Nephron (organoid): ENCODE results near the gene NSD1.
A peak's percentile ranks its signal among the peaks of the same experiment; 100 is the strongest.

Source experiments
- H3K27ac Mint-ChIP-seq, 3 experiments: 2 replicates each; pipeline ENCODE4 v1.8.0; 2020; ENCODE audit warnings: mixed read lengths in 3 of 3, mild to moderate bottlenecking in 2 of 3, moderate library complexity in 1 of 3
- H3K27me3 Mint-ChIP-seq: 2 replicates; pipeline ENCODE4 v1.8.0; 2021; ENCODE audit warnings: low read depth, mild to moderate bottlenecking, moderate library complexity, mixed read lengths
- H3K36me3 Mint-ChIP-seq: 2 replicates; pipeline ENCODE4 v1.8.0; 2020; ENCODE audit warnings: low read depth, mixed read lengths
- H3K4me1 Mint-ChIP-seq: 2 replicates; pipeline ENCODE4 v1.8.0; 2020; ENCODE audit warnings: mixed read lengths
- H3K4me3 Mint-ChIP-seq, 3 experiments: 2 replicates each; pipeline ENCODE4 v1.8.0; 2020; ENCODE audit warnings: mild to moderate bottlenecking in 3 of 3, mixed read lengths in 3 of 3, moderate library complexity in 2 of 3
- H3K9me3 Mint-ChIP-seq: 2 replicates; pipeline ENCODE4 v1.8.0; 2020; ENCODE audit warnings: mixed read lengths
- TF ChIP-seq, protein P1 (sequence below), 3 experiments: fragments of 200-600 bp; sonication (generic); IDR thresholded peaks; one replicate each; pipeline ENCODE4 v1.5.0; 2021; ENCODE audit warnings: antibody characterized with exemption in 3 of 3; ENCODE audit not compliant: unreplicated experiment in 3 of 3

The NSD1 gene

DNA sequence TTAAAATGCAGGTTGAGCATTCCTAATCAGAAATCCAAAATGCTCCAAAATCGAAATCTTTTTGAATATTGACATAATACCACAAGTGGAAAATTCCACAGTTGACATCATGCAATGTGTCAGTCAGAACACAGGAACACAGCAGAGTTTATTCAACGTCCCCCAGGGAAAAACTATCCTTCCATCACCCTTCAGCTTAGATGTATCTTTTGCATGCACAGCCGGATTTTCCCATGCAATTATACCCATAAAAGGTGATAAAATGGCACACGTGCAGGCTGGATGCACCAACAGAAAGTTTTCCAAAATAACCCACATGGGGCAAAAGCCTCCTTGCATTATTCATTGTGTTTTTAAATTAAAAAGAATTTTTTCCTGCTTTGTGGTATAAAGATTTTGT lies 98.8 kb downstream of the NSD1 start:
- Mint-ChIP-seq H3K27ac (peak overlapping the region; percentile 73 to 77 (median 76)), H3K9me3 (no peaks in the 10 kb centered on the region), H3K36me3 (peaks cover 35% of the 10 kb centered on the region), H3K4me1 (peaks cover 24% of the 10 kb centered on the region), H3K4me3 (no peak overlapping the region), H3K27me3 (no peaks in the 10 kb centered on the region)
- TF ChIP-seq, protein P1, sequence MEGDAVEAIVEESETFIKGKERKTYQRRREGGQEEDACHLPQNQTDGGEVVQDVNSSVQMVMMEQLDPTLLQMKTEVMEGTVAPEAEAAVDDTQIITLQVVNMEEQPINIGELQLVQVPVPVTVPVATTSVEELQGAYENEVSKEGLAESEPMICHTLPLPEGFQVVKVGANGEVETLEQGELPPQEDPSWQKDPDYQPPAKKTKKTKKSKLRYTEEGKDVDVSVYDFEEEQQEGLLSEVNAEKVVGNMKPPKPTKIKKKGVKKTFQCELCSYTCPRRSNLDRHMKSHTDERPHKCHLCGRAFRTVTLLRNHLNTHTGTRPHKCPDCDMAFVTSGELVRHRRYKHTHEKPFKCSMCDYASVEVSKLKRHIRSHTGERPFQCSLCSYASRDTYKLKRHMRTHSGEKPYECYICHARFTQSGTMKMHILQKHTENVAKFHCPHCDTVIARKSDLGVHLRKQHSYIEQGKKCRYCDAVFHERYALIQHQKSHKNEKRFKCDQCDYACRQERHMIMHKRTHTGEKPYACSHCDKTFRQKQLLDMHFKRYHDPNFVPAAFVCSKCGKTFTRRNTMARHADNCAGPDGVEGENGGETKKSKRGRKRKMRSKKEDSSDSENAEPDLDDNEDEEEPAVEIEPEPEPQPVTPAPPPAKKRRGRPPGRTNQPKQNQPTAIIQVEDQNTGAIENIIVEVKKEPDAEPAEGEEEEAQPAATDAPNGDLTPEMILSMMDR (IDR thresholded peaks at IDR 0.05; ENCODE audit: unreplicated experiment in 3 of 3): no peak

DNA sequence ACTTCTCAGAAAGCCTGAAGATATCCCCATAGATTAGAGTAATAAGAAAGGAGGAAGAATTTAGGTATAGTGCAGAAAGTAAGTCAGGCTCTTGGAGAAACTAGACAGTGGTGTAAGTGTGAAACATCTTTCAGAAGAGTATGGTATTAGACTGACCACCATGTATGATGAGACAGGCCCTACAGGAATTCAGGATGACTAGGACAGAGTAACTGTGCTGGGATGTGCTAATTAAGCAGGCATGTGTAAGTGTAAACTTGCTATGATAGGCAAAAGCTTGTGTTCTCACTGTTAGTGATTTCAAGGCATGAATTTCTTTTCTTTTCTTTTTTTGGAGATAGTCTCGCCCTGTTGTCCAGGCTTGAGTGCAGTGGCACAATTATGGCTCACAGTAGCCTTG lies 99.2 kb downstream of the NSD1 start:
- Mint-ChIP-seq H3K27ac (peak overlapping the region; percentile 73 to 77 (median 76)), H3K27me3 (no peaks in the 10 kb centered on the region), H3K9me3 (no peaks in the 10 kb centered on the region), H3K4me3 (no peak overlapping the region), H3K36me3 (peaks cover 37% of the 10 kb centered on the region), H3K4me1 (peaks cover 24% of the 10 kb centered on the region)
- TF ChIP-seq, protein P1 (IDR thresholded peaks at IDR 0.05; ENCODE audit: unreplicated experiment in 3 of 3): no peak

DNA sequence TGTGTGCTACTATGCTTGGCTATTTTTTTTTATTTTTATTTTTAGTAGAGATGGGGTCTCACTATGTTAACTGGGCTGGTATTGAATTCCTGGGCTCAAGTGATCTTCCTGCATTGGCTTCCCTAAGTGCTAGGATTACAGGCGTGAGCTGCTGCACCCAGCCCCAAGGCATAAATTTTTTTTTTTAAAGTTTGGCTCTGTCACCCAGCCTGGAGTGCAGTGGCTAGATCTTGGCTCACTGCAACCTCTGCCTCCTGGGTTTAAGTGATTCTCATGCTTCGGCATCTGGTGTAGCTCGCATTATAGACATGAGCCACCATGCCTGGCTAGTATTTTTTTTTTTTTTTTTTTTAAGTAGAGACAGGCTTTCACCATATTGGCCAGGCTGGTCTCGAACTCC lies 99.6 kb downstream of the NSD1 start:
- Mint-ChIP-seq H3K36me3 (peaks cover 41% of the 10 kb centered on the region), H3K9me3 (no peaks in the 10 kb centered on the region), H3K27me3 (no peaks in the 10 kb centered on the region), H3K4me1 (peaks cover 24% of the 10 kb centered on the region), H3K27ac (peak overlapping the region; percentile 73 to 77 (median 76)), H3K4me3 (no peak overlapping the region)
- TF ChIP-seq, protein P1 (IDR thresholded peaks at IDR 0.05; ENCODE audit: unreplicated experiment in 3 of 3): no peak

DNA sequence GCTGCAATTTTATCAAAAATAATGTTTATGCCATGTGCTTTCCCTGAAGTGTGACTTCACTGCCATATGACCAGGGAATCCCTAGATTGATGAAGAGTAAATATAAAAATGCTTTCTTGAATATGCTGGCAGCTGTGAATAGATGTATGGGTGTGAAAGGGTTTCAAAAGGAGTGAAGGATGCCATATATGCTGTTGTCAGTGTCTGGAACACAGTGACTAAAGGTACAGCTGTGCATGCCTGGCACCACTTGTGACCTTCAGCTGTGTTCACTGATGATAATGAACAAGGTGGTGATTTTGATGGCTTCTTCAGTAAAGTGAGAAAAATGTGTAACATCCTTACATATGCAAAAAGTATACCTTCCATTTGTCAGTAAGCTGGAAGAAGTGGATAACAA lies 100.2 kb downstream of the NSD1 start:
- Mint-ChIP-seq H3K27me3 (no peaks in the 10 kb centered on the region), H3K36me3 (peaks cover 47% of the 10 kb centered on the region), H3K4me1 (peaks cover 24% of the 10 kb centered on the region), H3K4me3 (no peak overlapping the region), H3K9me3 (no peaks in the 10 kb centered on the region), H3K27ac (peak overlapping the region in 1 of 3 experiments; percentile 29)
- TF ChIP-seq, protein P1 (IDR thresholded peaks at IDR 0.05; ENCODE audit: unreplicated experiment in 3 of 3): no peak

DNA sequence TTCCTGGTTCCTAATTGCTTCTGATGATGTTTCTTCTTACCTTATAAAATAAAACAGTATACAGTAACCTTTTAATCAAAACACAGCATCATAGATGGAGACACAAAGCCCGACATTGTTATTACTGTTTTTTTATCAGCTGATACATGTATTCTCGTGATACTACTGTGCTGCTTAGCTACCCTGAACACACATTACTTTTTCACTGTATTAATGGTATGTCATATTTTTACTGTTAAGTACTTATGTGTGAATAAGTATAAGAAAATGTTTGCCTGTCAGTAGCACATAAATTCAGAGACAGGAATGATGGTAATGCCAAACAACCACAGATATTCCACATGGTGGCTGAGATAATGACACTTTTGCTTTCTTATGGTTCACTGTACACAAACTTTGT lies 101.3 kb downstream of the NSD1 start:
- Mint-ChIP-seq H3K27me3 (no peaks in the 10 kb centered on the region), H3K27ac (no peak overlapping the region), H3K4me1 (peaks cover 24% of the 10 kb centered on the region), H3K9me3 (no peaks in the 10 kb centered on the region), H3K36me3 (peaks cover 52% of the 10 kb centered on the region), H3K4me3 (no peak overlapping the region)
- TF ChIP-seq, protein P1 (IDR thresholded peaks at IDR 0.05; ENCODE audit: unreplicated experiment in 3 of 3): no peak

DNA sequence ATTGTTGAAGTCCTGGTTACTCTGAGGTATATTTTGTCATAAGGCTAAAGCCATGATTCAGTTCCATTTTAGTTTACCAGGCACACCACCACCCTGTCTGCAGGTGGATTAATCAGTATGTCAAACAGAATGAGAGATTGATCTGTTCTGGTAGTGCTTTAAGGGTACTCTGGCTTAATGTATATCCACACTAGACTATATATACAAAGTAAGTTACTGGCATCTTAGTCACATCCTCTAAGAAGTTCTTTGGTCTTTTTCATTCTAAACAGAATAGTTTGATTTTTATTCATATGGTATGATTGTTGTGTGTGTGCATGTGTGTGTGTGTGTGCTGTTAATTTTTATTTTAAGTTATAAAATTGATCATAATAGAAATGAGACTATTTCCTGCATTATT lies 108.2 kb downstream of the NSD1 start:
- H3K27me3 Mint-ChIP-seq: no peaks in the 10 kb centered on the region
- no peaks in the 10 kb centered on the region for H3K9me3 Mint-ChIP-seq
- no peak overlapping the region for H3K27ac Mint-ChIP-seq
- H3K4me3 Mint-ChIP-seq: no peak overlapping the region
- no peaks in the 10 kb centered on the region for H3K4me1 Mint-ChIP-seq
- peaks cover 80% of the 10 kb centered on the region for H3K36me3 Mint-ChIP-seq
- TF ChIP-seq, protein P1 (IDR thresholded peaks at IDR 0.05; ENCODE audit: unreplicated experiment in 3 of 3): no peak
